Natural killer cell treated with Interleukin-12 subunit alpha and Interleukin-12 subunit beta and Interleukin-15 and Interleukin-18, amount 100 ng/mL, for 72 hours (primary cell): Measurements from ENCODE around the gene HM13. TPM values are rescaled to one million over a fixed set of nuclear protein-coding genes. Genes with fewer than 3 reads are reported as not detected.

ENCODE experiments used
- ATAC-seq, 2 donors: fragments of 150-1000 bp; cut with Tn5 transposase in 1 of 2; sonication (Bioruptor Pico), chemical (Tn5 transposase) in 1 of 2; 2 replicates each; pipeline ENCODE4 v1.10.0; 2021
- DNase-seq: peaks from one replicate; pipeline ENCODE4 v3.0.0; 2022; ENCODE audit warnings: low spot score
- H3K27ac Mint-ChIP-seq, 2 donors: 1 replicate in 1 of 2; 2 replicates in 1 of 2; pipeline ENCODE4 v1.8.0; 2022; ENCODE audit warnings: mixed read lengths in 2 of 2, mild to moderate bottlenecking in 1 of 2, moderate library complexity in 1 of 2
- H3K27me3 Mint-ChIP-seq, 2 donors: 1 replicate in 1 of 2; 2 replicates in 1 of 2; pipeline ENCODE4 v1.8.0; 2022; ENCODE audit warnings: mixed read lengths in 2 of 2
- H3K36me3 Mint-ChIP-seq: one replicate; pipeline ENCODE4 v1.8.0; 2022; ENCODE audit warnings: mixed read lengths
- H3K4me1 Mint-ChIP-seq, 2 donors: 1 replicate in 1 of 2; 2 replicates in 1 of 2; pipeline ENCODE4 v1.8.0; 2022; ENCODE audit warnings: low read depth in 2 of 2, mixed read lengths in 2 of 2, mild to moderate bottlenecking in 1 of 2
- H3K4me3 Mint-ChIP-seq: one replicate; pipeline ENCODE4 v1.8.0; 2022; ENCODE audit warnings: mixed read lengths
- H3K9me3 Mint-ChIP-seq: 2 replicates; pipeline ENCODE4 v1.8.0; 2022; ENCODE audit warnings: mixed read lengths
- total RNA-seq, 2 donors: library from RNA; stranded (reverse); gene quantifications; one replicate each; pipeline ENCODE4 v1.2.3, GENCODE V29; 2022

Gene HM13
- total RNA-seq, 2 donors from 2014 or later: 233 to 257 TPM

DNA sequence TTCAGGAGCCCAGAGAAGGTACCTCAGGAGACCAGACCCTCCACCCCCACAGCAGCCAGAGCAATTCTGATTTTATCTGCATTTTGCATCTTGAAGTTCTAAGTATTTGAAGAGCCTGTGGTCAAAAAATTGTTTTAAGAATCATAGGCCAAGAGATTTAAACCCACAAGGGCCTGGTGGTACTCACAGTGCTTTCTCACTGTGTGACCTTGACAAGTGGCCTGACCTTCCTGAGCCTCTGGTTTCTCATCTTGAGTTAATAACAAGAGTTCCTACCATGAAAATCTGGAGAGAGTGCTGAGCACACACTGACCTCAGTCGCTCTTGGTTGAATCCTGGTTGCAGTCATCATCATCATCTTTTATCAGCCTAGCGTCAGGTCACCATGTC lies 45.5 kb downstream of the HM13 start:
- H3K4me1 Mint-ChIP-seq: peaks cover 0 to 5% of the 10 kb centered on the region in 2 donors
- no peaks in the 10 kb centered on the region for H3K36me3 Mint-ChIP-seq
- H3K9me3 Mint-ChIP-seq: no peaks in the 10 kb centered on the region
- DNase-seq (no peak), ATAC-seq (peak in 1 of 2 donors; percentile 17)
- no peak overlapping the region for H3K4me3 Mint-ChIP-seq
- no peaks in the 10 kb centered on the region for H3K27me3 Mint-ChIP-seq
- peak overlapping the region; percentile 61 to 64 for H3K27ac Mint-ChIP-seq

DNA sequence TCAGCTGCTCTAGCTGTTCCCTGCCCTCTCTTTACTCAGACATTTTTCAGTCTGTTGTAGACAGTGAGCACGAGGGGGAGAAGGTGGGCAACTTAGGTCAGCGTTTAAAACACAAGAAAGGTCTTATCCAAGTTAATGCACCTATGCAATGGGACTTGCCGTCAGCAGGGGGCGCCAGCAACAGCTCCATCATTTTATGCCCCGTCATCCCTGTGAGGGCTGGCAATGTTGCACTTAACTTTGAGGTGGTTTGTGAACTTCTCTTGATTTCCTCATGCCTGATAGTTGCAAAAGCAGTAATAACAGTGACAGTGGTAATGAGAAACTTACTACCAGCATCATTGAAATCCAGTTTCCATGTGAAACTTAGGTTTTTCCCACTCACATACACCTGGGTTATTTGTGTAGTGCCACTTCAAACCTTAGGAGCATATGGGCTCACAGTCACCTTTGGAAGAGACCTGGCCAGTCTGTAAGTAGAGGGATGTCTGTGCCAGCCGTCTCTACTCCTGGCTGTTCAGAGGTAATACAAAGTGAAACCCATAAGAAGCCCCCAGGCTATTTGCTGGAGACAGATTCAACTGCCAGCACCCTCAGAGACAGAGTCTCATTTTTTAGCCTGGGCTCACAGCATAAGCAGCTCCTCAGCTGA lies 46.0 kb downstream of the HM13 start:
- H3K4me3 Mint-ChIP-seq: no peak overlapping the region
- no peaks in the 10 kb centered on the region for H3K9me3 Mint-ChIP-seq
- ATAC-seq (peak; percentile 68 to 77), DNase-seq (peak; percentile 74)
- H3K4me1 Mint-ChIP-seq: peaks cover 0 to 5% of the 10 kb centered on the region in 2 donors
- no peaks in the 10 kb centered on the region for H3K27me3 Mint-ChIP-seq
- no peaks in the 10 kb centered on the region for H3K36me3 Mint-ChIP-seq
- peak overlapping the region; percentile 61 to 64 for H3K27ac Mint-ChIP-seq

DNA sequence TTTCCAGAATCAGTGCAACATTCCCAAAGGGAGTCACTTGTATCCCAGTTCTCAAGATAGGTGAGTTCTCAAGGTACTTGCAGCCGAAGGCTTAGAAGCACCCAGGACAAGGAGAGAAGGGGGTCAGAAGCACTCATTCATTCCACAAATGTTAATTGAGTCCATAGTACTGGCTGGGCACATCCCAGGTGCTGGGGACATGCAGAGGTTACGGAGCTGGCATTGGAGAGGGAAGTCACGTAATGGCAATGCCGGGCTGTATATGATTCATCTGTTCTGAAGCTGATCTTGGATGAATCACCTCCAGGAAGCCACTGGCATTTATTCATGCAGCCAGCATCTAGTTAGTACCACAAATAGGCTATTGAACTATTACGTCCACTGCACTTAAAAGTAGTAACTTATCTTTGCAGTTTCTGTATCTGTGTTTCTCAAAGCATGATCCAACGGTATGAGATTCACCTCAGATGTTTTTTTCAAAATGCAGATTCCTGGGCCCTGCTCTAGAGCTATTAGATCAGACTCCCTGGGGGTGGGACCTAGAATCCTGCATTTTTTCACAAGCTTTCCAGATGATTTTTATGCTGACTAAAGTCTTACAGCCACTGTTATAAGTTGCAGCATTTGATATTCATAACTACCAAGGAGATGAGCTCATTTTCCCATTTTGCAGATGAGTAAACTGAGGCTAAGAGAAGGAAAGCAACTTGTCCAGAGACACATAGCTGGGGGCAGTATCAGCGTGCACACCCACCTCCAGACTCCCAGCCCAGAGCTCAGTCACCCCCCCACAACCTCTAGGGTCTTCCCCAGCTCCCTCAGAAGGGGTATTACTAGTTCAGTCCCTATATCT lies 46.7 kb downstream of the HM13 start:
- H3K36me3 Mint-ChIP-seq: no peaks in the 10 kb centered on the region
- no peaks in the 10 kb centered on the region for H3K9me3 Mint-ChIP-seq

DNA sequence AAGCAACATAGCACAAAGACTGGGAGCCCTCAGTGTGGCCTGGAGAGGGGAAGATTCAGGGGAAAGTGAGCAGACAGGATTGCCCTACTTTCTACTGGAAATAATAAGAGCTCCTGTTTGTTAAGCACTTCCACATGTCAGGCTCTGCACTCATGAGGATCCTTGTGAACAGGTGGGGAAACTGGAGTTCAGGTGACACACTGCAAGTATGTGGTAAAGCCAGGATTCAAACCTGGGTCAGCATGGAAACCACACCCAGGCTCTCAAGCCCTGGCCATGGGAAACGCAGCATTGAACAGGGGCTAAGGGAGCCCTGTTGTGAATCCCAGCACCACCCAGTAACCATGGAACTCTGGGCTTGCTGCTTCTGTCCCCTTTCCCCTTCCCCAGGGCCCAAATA lies 48.0 kb downstream of the HM13 start:
- Mint-ChIP-seq H3K4me3 (no peak overlapping the region), H3K4me1 (peaks cover 0 to 5% of the 10 kb centered on the region in 2 donors), H3K27me3 (no peaks in the 10 kb centered on the region), H3K9me3 (no peaks in the 10 kb centered on the region), H3K27ac (no peak overlapping the region), H3K36me3 (no peaks in the 10 kb centered on the region)
- DNase-seq (no peak), ATAC-seq (no peak)

More for the DNA sequence above, 46.7 kb downstream of the HM13 start:
- no peak for DNase-seq
- H3K4me3 Mint-ChIP-seq: no peak overlapping the region
- ATAC-seq: no peak
- H3K27me3 Mint-ChIP-seq: no peaks in the 10 kb centered on the region
- H3K27ac Mint-ChIP-seq: peak overlapping the region in 1 of 2 donors; percentile 61
- H3K4me1 Mint-ChIP-seq: peaks cover 0 to 5% of the 10 kb centered on the region in 2 donors

DNA sequence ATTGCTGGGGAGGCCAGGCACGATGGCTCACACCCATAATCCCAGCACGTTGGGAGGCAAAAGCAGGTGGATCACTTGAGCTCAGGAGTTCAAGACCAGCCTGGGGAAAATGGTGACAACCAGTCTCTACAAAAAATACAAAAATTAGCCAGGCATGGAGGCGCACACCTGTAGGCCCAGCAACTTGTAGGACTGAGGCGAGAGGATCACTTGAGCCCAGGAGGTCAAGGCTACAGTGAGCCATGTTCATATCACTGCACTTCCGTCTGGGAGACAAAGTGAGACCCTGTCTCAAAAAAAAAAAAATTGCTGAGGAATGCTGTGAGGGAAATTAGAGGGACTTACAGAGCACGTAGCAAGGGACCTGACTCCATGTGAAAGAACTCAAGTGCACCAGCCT lies 50.0 kb downstream of the HM13 start:
- H3K36me3 Mint-ChIP-seq: no peaks in the 10 kb centered on the region
- H3K4me3 Mint-ChIP-seq: no peak overlapping the region
- no peaks in the 10 kb centered on the region for H3K9me3 Mint-ChIP-seq
- ATAC-seq: no peak
- H3K27ac Mint-ChIP-seq: no peak overlapping the region
- peaks cover 0 to 5% of the 10 kb centered on the region in 2 donors for H3K4me1 Mint-ChIP-seq
- no peak for DNase-seq
- no peaks in the 10 kb centered on the region for H3K27me3 Mint-ChIP-seq

DNA sequence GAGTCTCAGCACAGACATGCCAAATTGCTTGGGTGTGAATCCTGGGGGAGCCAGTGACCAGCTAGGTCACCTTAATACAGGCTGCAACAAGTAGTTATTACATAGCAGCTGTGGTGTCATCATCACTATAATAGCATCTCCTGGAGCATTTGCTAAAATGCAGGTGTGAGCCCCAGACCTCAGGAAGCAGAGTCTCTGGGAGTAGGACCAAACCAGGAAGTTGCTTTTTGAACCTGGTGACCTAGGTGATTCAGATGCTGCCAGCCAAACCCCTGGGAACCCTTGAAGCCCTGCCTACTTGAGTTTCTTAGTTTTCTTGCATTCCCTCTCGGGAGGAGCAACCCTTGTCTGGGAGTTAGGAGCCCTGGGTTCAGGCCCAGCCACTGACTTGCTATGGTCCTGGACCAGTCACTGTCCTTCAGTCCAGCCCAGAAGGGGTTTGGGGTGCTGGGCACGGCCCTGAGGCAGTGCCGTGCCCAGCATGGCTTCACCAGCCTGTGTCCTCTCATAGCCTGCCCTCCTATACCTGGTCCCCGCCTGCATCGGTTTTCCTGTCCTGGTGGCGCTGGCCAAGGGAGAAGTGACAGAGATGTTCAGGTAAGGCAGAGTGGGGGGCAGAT lies 51.6 kb downstream of the HM13 start:
- no peak overlapping the region for H3K4me3 Mint-ChIP-seq
- no peaks in the 10 kb centered on the region for H3K36me3 Mint-ChIP-seq
- H3K4me1 Mint-ChIP-seq: peaks cover 0 to 5% of the 10 kb centered on the region in 2 donors
- H3K27me3 Mint-ChIP-seq: no peaks in the 10 kb centered on the region
- DNase-seq (no peak), ATAC-seq (no peak)
- H3K9me3 Mint-ChIP-seq: no peaks in the 10 kb centered on the region
- no peak overlapping the region for H3K27ac Mint-ChIP-seq

DNA sequence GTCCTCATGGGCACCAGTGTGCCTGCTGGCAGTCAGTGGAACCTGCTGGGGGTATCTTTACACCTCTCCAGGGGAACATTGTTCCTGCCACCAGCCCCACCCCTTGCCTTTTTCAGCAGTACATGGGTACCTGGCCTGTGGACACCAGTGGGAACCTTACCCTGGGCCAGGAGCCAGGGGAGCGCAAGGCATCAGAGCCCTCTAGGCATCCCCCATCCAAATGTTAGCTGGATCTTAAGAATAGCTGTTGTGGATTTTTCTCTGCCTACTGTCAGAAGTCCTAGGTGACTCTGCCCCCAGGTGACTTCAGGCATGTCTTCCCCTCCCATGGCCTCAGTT lies 52.0 kb downstream of the HM13 start:
- H3K9me3 Mint-ChIP-seq: no peaks in the 10 kb centered on the region
- no peaks in the 10 kb centered on the region for H3K36me3 Mint-ChIP-seq
- no peak for DNase-seq
- no peak overlapping the region for H3K27ac Mint-ChIP-seq
- ATAC-seq: no peak
- H3K4me1 Mint-ChIP-seq: peaks cover 0 to 5% of the 10 kb centered on the region in 2 donors
- H3K27me3 Mint-ChIP-seq: no peaks in the 10 kb centered on the region
- H3K4me3 Mint-ChIP-seq: no peak overlapping the region

DNA sequence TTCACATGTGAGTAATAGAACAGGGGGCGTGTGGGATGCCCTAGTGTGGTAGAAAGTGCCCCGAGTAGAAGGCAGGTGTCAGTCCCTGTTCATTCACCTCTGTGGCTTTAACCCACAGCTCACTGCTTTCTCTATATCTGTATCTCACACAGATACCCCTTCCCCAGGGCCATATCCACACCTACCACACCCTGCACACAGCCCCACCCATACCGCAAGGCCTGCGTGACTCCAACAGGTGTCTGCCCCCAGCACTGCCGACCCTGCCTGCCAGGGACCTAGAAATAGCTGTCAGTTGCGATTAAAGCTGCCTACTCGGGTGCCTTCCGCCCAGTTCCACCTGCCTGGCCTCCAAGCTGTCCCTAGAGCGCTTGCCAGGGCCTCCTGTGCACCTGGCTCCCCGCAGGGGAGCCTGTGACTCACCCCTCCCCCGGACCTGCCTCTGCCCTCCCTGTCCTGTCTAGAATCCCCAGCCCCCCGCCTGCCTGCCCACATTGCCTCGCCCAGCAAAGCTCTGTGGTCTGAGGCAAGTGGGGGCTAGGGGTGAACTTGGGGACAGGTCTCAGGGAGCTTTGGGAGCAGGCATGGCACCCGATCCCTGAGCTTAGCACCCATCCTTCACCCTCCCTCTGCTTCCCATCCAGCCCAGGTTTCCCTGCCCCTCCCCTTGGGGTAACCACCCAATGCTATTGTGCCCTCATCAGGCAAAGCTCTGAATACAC lies 52.6 kb downstream of the HM13 start:
- peaks cover under 1 to 5% of the 10 kb centered on the region in 2 donors for H3K4me1 Mint-ChIP-seq
- no peak for ATAC-seq
- no peak overlapping the region for H3K27ac Mint-ChIP-seq
- no peaks in the 10 kb centered on the region for H3K9me3 Mint-ChIP-seq
- no peaks in the 10 kb centered on the region for H3K36me3 Mint-ChIP-seq
- H3K27me3 Mint-ChIP-seq: no peaks in the 10 kb centered on the region
- no peak overlapping the region for H3K4me3 Mint-ChIP-seq
- DNase-seq: no peak

DNA sequence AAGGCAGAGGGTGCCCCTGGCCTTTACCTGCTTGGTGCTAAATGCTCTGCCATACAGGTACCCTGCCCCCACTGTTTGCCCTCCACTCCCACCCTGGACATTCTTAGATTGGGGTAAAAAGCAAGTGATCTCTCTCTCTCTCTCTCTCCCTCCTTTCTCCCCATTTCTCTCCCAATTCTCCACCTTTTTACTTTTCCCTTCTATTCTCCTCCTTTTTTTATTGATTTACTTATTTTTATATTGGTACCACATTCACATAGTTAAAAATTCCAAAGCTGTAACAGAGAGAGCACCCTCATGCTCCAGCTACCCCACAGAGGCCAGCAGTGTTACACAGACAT lies 53.1 kb downstream of the HM13 start:
- Mint-ChIP-seq H3K9me3 (no peaks in the 10 kb centered on the region), H3K4me3 (no peak overlapping the region), H3K27me3 (no peaks in the 10 kb centered on the region), H3K36me3 (no peaks in the 10 kb centered on the region), H3K4me1 (peaks cover 6 to 9% of the 10 kb centered on the region in 2 donors), H3K27ac (no peak overlapping the region)
- ATAC-seq (no peak), DNase-seq (no peak)

DNA sequence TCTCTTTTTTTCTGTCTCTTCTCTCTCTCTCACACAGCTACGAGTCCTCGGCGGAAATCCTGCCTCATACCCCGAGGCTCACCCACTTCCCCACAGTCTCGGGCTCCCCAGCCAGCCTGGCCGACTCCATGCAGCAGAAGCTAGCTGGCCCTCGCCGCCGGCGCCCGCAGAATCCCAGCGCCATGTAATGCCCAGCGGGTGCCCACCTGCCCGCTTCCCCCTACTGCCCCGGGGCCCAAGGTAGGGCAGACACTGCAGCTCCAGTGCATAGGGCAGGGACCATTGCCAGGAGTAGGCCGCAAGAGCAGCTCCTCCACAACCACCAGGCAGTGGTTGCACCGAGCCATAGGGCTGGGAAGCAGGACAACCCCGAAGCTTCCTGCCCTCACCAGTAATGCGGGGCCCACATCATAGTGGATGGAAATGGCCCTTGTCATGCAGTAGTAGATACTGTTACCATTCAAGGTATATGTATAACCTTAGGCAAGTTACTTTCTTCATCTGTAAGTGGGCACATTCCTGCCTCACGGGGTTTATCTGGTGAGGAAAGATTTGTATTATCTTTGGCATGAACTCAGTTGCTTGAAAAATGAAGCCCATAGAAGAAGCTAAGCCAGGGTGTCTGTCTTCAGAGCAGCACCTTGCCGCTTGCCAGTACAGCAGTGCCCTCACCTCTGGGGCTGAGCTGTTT lies 53.9 kb downstream of the HM13 start:
- Mint-ChIP-seq H3K4me1 (peaks cover 10 to 14% of the 10 kb centered on the region in 2 donors), H3K4me3 (no peak overlapping the region), H3K27ac (no peak overlapping the region), H3K27me3 (no peaks in the 10 kb centered on the region), H3K9me3 (no peaks in the 10 kb centered on the region), H3K36me3 (no peaks in the 10 kb centered on the region)
- ATAC-seq: no peak
- no peak for DNase-seq

DNA sequence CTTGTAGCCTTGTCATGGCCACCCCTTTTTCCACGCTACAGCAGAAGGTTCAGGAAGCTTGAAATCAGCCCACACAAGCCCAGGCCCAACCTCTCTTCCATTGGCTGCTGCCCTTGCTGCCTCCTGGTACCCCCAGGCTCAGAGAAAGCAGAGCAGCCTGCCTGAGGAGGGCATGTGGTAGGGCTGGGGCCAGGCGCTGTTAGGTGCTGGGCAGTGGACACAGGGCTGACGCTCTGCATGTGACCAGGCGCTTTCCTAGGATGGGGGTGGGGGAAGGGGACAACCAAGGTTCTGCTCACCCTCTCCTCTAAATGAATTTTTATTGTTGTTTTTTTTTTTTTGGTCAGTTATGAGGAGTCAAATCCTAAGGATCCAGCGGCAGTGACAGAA lies 54.5 kb downstream of the HM13 start:
- Mint-ChIP-seq H3K4me3 (no peak overlapping the region), H3K27me3 (no peaks in the 10 kb centered on the region), H3K9me3 (no peaks in the 10 kb centered on the region), H3K27ac (no peak overlapping the region), H3K36me3 (no peaks in the 10 kb centered on the region), H3K4me1 (peaks cover 15 to 20% of the 10 kb centered on the region in 2 donors)
- no peak for DNase-seq
- no peak for ATAC-seq

DNA sequence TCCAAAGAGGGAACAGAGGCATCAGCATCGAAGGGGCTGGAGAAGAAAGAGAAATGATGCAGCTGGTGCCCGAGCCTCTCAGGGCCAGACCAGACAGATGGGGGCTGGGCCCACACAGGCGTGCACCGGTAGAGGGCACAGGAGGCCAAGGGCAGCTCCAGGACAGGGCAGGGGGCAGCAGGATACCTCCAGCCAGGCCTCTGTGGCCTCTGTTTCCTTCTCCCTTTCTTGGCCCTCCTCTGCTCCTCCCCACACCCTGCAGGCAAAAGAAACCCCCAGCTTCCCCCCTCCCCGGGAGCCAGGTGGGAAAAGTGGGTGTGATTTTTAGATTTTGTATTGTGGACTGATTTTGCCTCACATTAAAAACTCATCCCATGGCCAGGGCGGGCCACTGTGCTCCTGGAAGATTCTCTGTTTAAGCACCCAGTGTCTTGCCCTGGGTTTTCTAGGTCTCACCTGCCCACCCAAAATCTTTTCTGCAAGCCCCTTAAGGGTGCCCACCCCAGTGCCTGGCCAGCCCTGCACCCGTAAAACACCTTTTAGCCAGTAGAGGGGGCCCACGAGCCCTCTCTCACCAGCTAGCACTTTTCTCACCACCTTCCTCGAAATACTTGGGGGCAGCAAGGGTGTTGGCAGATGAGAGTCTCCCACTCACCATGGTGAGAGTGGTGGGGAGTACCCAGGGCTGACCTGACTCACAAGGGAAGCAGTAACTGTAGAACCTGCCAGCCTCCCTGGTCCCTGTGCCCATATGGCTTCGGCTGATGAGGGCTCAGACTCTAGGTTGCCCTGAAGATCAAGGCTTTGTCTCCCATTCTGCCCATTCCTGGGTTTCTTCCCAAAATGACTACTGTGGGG lies 55.1 kb downstream of the HM13 start:
- DNase-seq: no peak
- H3K27me3 Mint-ChIP-seq: no peaks in the 10 kb centered on the region
- peak; percentile 0 to 3 for ATAC-seq
- peak overlapping the region in 1 of 2 donors; percentile 61 for H3K27ac Mint-ChIP-seq
- no peaks in the 10 kb centered on the region for H3K36me3 Mint-ChIP-seq
- peaks cover 18 to 25% of the 10 kb centered on the region in 2 donors for H3K4me1 Mint-ChIP-seq
- no peak overlapping the region for H3K4me3 Mint-ChIP-seq
- no peaks in the 10 kb centered on the region for H3K9me3 Mint-ChIP-seq
